ENCODE measurements around the gene PRMT7.

PRMT7 gene

GRCh38 chr16:68355447-68356248, 44.8 kb downstream of the PRMT7 start:
- 68% methylated on average over 20 of the region's 28 CpGs for WGBS (ENCODE audit: insufficient coverage)
- peak overlapping the region in 4 of 7 experiments; percentile 28 to 61 (median 47) for H3K4me3 ChIP-seq (ENCODE audit: control insufficient read depth in 1 of 7, extremely low read depth in 1 of 7, insufficient read depth in 4 of 7, low read depth in 2 of 7, low read length in 6 of 7)
- peaks cover 3 to 77% (median 47%) of the 10 kb centered on the region in 4 experiments for H3K36me3 ChIP-seq (ENCODE audit: control insufficient read depth in 4 of 4, insufficient read depth in 4 of 4, low read length in 3 of 4)
- H3K4me1 ChIP-seq (ENCODE audit: control extremely low read depth in 1 of 4, control insufficient read depth in 4 of 4, insufficient read depth in 4 of 4, low read length in 3 of 4) = peaks cover 0 to 49% (median 38%) of the 10 kb centered on the region in 4 experiments
- no peaks in the 10 kb centered on the region for H3K9me3 ChIP-seq (ENCODE audit: control extremely low read depth in 1 of 5, control insufficient read depth in 4 of 5, insufficient read depth in 2 of 5, low read depth in 1 of 5, low read length in 4 of 5)
- DNase-seq = peak in 2 of 3 donors; percentile 30 to 49
- H3K27me3 ChIP-seq (replicated peaks in 2 of 5; ENCODE audit: control insufficient read depth in 4 of 5, insufficient read depth in 5 of 5, low read length in 4 of 5) = no peaks in the 10 kb centered on the region
- H3K27ac ChIP-seq (ENCODE audit: insufficient read depth in 1 of 2, low read depth in 1 of 2, low read length in 2 of 2, poor library complexity in 1 of 2, severe bottlenecking in 2 of 2) = no peak overlapping the region
- CTCF ChIA-PET = interaction anchor here (1.0 to 6.6 kb wide), 11 partner anchors 8 to 180 kb away, joined by 3 to 48 read pairs (median 4); no protein-coding TSS in a partner anchor
- POLR2A ChIA-PET = interaction anchor here (0.9 to 1.0 kb wide), 2 partner anchors 14 to 22 kb away, joined by 3 to 4 read pairs; no protein-coding TSS in a partner anchor

DNA sequence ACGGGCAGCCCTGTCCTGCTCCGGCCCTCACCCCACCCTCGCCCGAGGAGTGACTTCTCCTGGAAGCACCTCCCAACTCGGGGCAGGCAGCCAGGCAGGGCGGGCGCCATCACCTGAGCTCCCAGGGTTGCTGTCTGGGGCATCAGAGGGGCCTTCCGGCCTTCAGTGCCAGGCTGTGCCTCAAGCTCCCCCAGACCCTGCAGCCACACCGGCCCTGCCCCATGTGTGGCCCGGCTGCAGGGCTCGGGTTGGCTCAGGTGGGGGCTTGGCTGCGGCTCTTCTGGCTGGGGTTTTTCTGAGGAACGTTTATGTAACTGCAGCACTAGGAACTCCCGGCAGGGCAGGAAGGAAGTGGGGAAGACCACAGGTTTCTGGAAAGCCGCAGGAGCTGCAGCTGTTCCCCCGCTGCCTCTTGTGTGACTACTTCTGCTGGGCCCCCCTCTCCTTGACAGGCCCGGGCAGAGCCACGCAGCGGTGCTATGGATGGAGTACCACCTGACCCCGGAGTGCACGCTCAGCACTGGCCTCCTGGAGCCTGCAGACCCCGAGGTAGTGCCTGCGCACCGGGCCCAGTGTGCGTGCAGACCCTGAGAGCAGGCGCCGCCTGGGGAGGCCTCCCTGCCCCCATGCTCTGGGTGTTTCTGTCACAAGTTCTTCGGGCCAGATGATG, 45.6 kb downstream of the PRMT7 start:
- Histone ChIP-seq H3K9me3 (ENCODE audit: control extremely low read depth in 1 of 5, control insufficient read depth in 4 of 5, insufficient read depth in 2 of 5, low read depth in 1 of 5, low read length in 4 of 5) (no peaks in the 10 kb centered on the region), H3K27me3 (replicated peaks in 2 of 5; ENCODE audit: control insufficient read depth in 4 of 5, insufficient read depth in 5 of 5, low read length in 4 of 5) (no peaks in the 10 kb centered on the region), H3K27ac (ENCODE audit: insufficient read depth in 1 of 2, low read depth in 1 of 2, low read length in 2 of 2, poor library complexity in 1 of 2, severe bottlenecking in 2 of 2) (no peak overlapping the region), H3K4me1 (ENCODE audit: control extremely low read depth in 1 of 4, control insufficient read depth in 4 of 4, insufficient read depth in 4 of 4, low read length in 3 of 4) (peaks cover 0 to 49% (median 38%) of the 10 kb centered on the region in 4 experiments), H3K4me3 (ENCODE audit: control insufficient read depth in 1 of 7, extremely low read depth in 1 of 7, insufficient read depth in 4 of 7, low read depth in 2 of 7, low read length in 6 of 7) (peak overlapping the region in 4 of 7 experiments; percentile 28 to 61 (median 47)), H3K36me3 (ENCODE audit: control insufficient read depth in 4 of 4, insufficient read depth in 4 of 4, low read length in 3 of 4) (peaks cover 3 to 74% (median 43%) of the 10 kb centered on the region in 4 experiments)
- POLR2A ChIA-PET = interaction anchor here (0.9 to 1.0 kb wide), 2 partner anchors 13 to 23 kb away, joined by 3 to 4 read pairs; no protein-coding TSS in a partner anchor
- 3% methylated on average over 25 of the region's 28 CpGs for WGBS (ENCODE audit: insufficient coverage)
- CTCF ChIA-PET = interaction anchor here (0.5 to 6.6 kb wide), 12 partner anchors 8 to 179 kb away, joined by 3 to 48 read pairs (median 4); no protein-coding TSS in a partner anchor
- peak; percentile 86 to 96 (median 95) for DNase-seq

- 59% methylated on average over 5 of the region's 5 CpGs for WGBS (ENCODE audit: insufficient coverage)
- Histone ChIP-seq H3K9me3 (ENCODE audit: control extremely low read depth in 1 of 5, control insufficient read depth in 4 of 5, insufficient read depth in 2 of 5, low read depth in 1 of 5, low read length in 4 of 5) (no peaks in the 10 kb centered on the region), H3K4me3 (ENCODE audit: control insufficient read depth in 1 of 7, extremely low read depth in 1 of 7, insufficient read depth in 4 of 7, low read depth in 2 of 7, low read length in 6 of 7) (peak overlapping the region in 2 of 7 experiments; percentile 14 to 43), H3K4me1 (ENCODE audit: control extremely low read depth in 1 of 4, control insufficient read depth in 4 of 4, insufficient read depth in 4 of 4, low read length in 3 of 4) (peaks cover 0 to 49% (median 38%) of the 10 kb centered on the region in 4 experiments), H3K27me3 (replicated peaks in 2 of 5; ENCODE audit: control insufficient read depth in 4 of 5, insufficient read depth in 5 of 5, low read length in 4 of 5) (no peaks in the 10 kb centered on the region), H3K27ac (ENCODE audit: insufficient read depth in 1 of 2, low read depth in 1 of 2, low read length in 2 of 2, poor library complexity in 1 of 2, severe bottlenecking in 2 of 2) (no peak overlapping the region), H3K36me3 (ENCODE audit: control insufficient read depth in 4 of 4, insufficient read depth in 4 of 4, low read length in 3 of 4) (peaks cover 3 to 69% (median 40%) of the 10 kb centered on the region in 4 experiments)
- POLR2A ChIA-PET = interaction anchor here (0.9 kb wide), 1 partner anchor 13 kb away, joined by 3 read pairs; no protein-coding TSS in a partner anchor
- CTCF ChIA-PET = interaction anchor here (0.5 to 6.6 kb wide), 10 partner anchors 8 to 154 kb away, joined by 3 to 48 read pairs (median 4); no protein-coding TSS in a partner anchor
- no peak for DNase-seq
These were observed 46.1 kb downstream of the PRMT7 start for GRCh38 chr16:68356919-68357286.

DNA sequence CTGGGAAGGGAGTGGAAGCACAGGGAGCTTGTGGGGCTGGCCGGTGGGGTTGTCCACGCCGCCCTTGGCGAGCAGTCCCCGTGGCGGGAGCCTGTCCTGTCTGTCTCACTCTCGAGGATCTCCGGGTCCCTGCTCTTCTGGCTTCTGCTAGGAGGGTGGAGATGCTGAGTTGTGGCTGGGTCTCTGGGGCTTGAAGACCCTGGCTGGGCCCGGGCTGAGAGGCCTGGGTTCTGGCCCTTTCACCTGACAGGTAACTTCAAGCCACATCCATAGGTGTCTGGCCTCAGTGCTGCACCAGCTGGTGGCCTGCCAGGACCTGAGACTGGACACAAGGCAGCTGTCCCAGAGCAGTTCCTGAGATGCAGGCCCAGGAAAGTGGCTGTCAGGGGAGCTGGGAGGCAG, 46.7 kb downstream of the PRMT7 start:
- WGBS (ENCODE audit: insufficient coverage) = 97% methylated on average over 6 of the region's 9 CpGs
- Histone ChIP-seq H3K36me3 (ENCODE audit: control insufficient read depth in 4 of 4, insufficient read depth in 4 of 4, low read length in 3 of 4) (peaks cover 3 to 64% (median 35%) of the 10 kb centered on the region in 4 experiments), H3K4me1 (ENCODE audit: control extremely low read depth in 1 of 4, control insufficient read depth in 4 of 4, insufficient read depth in 4 of 4, low read length in 3 of 4) (peaks cover 0 to 53% (median 38%) of the 10 kb centered on the region in 4 experiments), H3K9me3 (ENCODE audit: control extremely low read depth in 1 of 5, control insufficient read depth in 4 of 5, insufficient read depth in 2 of 5, low read depth in 1 of 5, low read length in 4 of 5) (no peaks in the 10 kb centered on the region), H3K4me3 (ENCODE audit: control insufficient read depth in 1 of 7, extremely low read depth in 1 of 7, insufficient read depth in 4 of 7, low read depth in 2 of 7, low read length in 6 of 7) (no peak overlapping the region), H3K27me3 (replicated peaks in 2 of 5; ENCODE audit: control insufficient read depth in 4 of 5, insufficient read depth in 5 of 5, low read length in 4 of 5) (no peaks in the 10 kb centered on the region), H3K27ac (ENCODE audit: insufficient read depth in 1 of 2, low read depth in 1 of 2, low read length in 2 of 2, poor library complexity in 1 of 2, severe bottlenecking in 2 of 2) (no peak overlapping the region)
- CTCF ChIA-PET = interaction anchor here (1.2 to 6.6 kb wide), 5 partner anchors 12 to 153 kb away, joined by 4 to 48 read pairs (median 8); no protein-coding TSS in a partner anchor
- POLR2A ChIA-PET = no interaction called here
- no peak for DNase-seq

- 91% methylated on average over 11 of the region's 11 CpGs for WGBS (ENCODE audit: insufficient coverage)
- H3K4me1 ChIP-seq (ENCODE audit: control extremely low read depth in 1 of 4, control insufficient read depth in 4 of 4, insufficient read depth in 4 of 4, low read length in 3 of 4) = peaks cover 0 to 53% (median 38%) of the 10 kb centered on the region in 4 experiments
- no peak overlapping the region for H3K27ac ChIP-seq (ENCODE audit: insufficient read depth in 1 of 2, low read depth in 1 of 2, low read length in 2 of 2, poor library complexity in 1 of 2, severe bottlenecking in 2 of 2)
- H3K27me3 ChIP-seq (replicated peaks in 2 of 5; ENCODE audit: control insufficient read depth in 4 of 5, insufficient read depth in 5 of 5, low read length in 4 of 5) = no peaks in the 10 kb centered on the region
- no peaks in the 10 kb centered on the region for H3K9me3 ChIP-seq (ENCODE audit: control extremely low read depth in 1 of 5, control insufficient read depth in 4 of 5, insufficient read depth in 2 of 5, low read depth in 1 of 5, low read length in 4 of 5)
- no peak overlapping the region for H3K4me3 ChIP-seq (ENCODE audit: control insufficient read depth in 1 of 7, extremely low read depth in 1 of 7, insufficient read depth in 4 of 7, low read depth in 2 of 7, low read length in 6 of 7)
- CTCF ChIA-PET = interaction anchor here (1.2 to 6.6 kb wide), 4 partner anchors 11 to 153 kb away, joined by 4 to 48 read pairs (median 6); no protein-coding TSS in a partner anchor
- peaks cover 3 to 60% (median 33%) of the 10 kb centered on the region in 4 experiments for H3K36me3 ChIP-seq (ENCODE audit: control insufficient read depth in 4 of 4, insufficient read depth in 4 of 4, low read length in 3 of 4)
- DNase-seq = no peak
- POLR2A ChIA-PET = no interaction called here
These were observed 47.1 kb downstream of the PRMT7 start for GRCh38 chr16:68357923-68358322.

GRCh38 chr16:68358951-68359350, 48.1 kb downstream of the PRMT7 start:
- 100% methylated on average over 6 of the region's 13 CpGs for WGBS (ENCODE audit: insufficient coverage)
- H3K9me3 ChIP-seq (ENCODE audit: control extremely low read depth in 1 of 5, control insufficient read depth in 4 of 5, insufficient read depth in 2 of 5, low read depth in 1 of 5, low read length in 4 of 5) = no peaks in the 10 kb centered on the region
- POLR2A ChIA-PET = no interaction called here

More at GRCh38 chr16:68358951-68359350, 48.1 kb downstream of the PRMT7 start:
- DNase-seq = no peak
- Histone ChIP-seq H3K4me1 (ENCODE audit: control extremely low read depth in 1 of 4, control insufficient read depth in 4 of 4, insufficient read depth in 4 of 4, low read length in 3 of 4) (peaks cover 0 to 61% (median 38%) of the 10 kb centered on the region in 4 experiments), H3K27me3 (replicated peaks in 2 of 5; ENCODE audit: control insufficient read depth in 4 of 5, insufficient read depth in 5 of 5, low read length in 4 of 5) (no peaks in the 10 kb centered on the region), H3K4me3 (ENCODE audit: control insufficient read depth in 1 of 7, extremely low read depth in 1 of 7, insufficient read depth in 4 of 7, low read depth in 2 of 7, low read length in 6 of 7) (no peak overlapping the region), H3K36me3 (ENCODE audit: control insufficient read depth in 4 of 4, insufficient read depth in 4 of 4, low read length in 3 of 4) (peaks cover 3 to 50% (median 25%) of the 10 kb centered on the region in 4 experiments), H3K27ac (ENCODE audit: insufficient read depth in 1 of 2, low read depth in 1 of 2, low read length in 2 of 2, poor library complexity in 1 of 2, severe bottlenecking in 2 of 2) (no peak overlapping the region)
- CTCF ChIA-PET = interaction anchor here (2.2 kb wide), 1 partner anchor 16 kb away, joined by 4 read pairs; no protein-coding TSS in a partner anchor
